CD4-positive, alpha-beta memory T cell (primary cell): ENCODE results near the gene IQSEC3. TPM values are rescaled to one million over a fixed set of nuclear protein-coding genes. Genes with fewer than 3 reads are reported as not detected.

ENCODE experiments used
- CTCF ChIA-PET: fragments of 350-600 bp; sonication (Branson Sonifier 250); formaldehyde crosslinking; loops from one replicate; lab custom pipeline; 2021; ENCODE audit warnings: inconsistent platforms; ENCODE audit not compliant: partially characterized antibody; lab: Charles Lee
- POLR2A ChIA-PET: fragments of 350-600 bp; sonication (Branson Sonifier 250); formaldehyde crosslinking; loops from one replicate; lab custom pipeline; 2021; ENCODE audit not compliant: partially characterized antibody; lab: Charles Lee
- DNase-seq, 5 donors: peaks; one replicate each; pipeline versions ENCODE4 v3.0.0 to v3.0.0-alpha.2; 2020 to 2022; ENCODE audit warnings: mixed read lengths in 1 of 5
- H3K27ac ChIP-seq: one replicate; pipeline ENCODE4 v1.7.0; 2013; ENCODE audit warnings: low read depth, low read length
- H3K27me3 ChIP-seq: 2 replicates; pipeline ENCODE4 v1.7.0; 2013; ENCODE audit warnings: mild to moderate bottlenecking, low read length, moderate library complexity; ENCODE audit not compliant: insufficient read depth
- H3K36me3 ChIP-seq: 2 replicates; pipeline ENCODE4 v1.7.0; 2013; ENCODE audit warnings: mild to moderate bottlenecking, low read length, moderate library complexity; ENCODE audit not compliant: insufficient read depth
- H3K4me1 ChIP-seq: 2 replicates; pipeline ENCODE4 v1.7.0; 2013; ENCODE audit warnings: mild to moderate bottlenecking, low read length, moderate library complexity; ENCODE audit not compliant: insufficient read depth
- H3K4me3 ChIP-seq, 2 donors: one replicate each; pipeline ENCODE4 v1.7.0; 2013; ENCODE audit warnings: low read length in 2 of 2, mild to moderate bottlenecking in 1 of 2
- H3K9me3 ChIP-seq, 2 donors: one replicate each; pipeline ENCODE4 v1.7.0; 2013; ENCODE audit warnings: low read length in 2 of 2, control low read depth in 1 of 2; ENCODE audit not compliant: control insufficient read depth in 1 of 2
- H3K27ac Mint-ChIP-seq, 7 donors: one replicate each; pipeline ENCODE4 v1.8.0; 2020 to 2021; ENCODE audit warnings: mixed read lengths in 7 of 7, mild to moderate bottlenecking in 6 of 7, inconsistent platforms in 3 of 7, moderate library complexity in 3 of 7
- H3K27me3 Mint-ChIP-seq, 2 donors: one replicate each; pipeline ENCODE4 v1.8.0; 2020 to 2021; ENCODE audit warnings: mixed read lengths in 2 of 2
- H3K36me3 Mint-ChIP-seq, 2 donors: one replicate each; pipeline ENCODE4 v1.8.0; 2020 to 2021; ENCODE audit warnings: mixed read lengths in 2 of 2, inconsistent platforms in 1 of 2, mild to moderate bottlenecking in 1 of 2
- H3K4me1 Mint-ChIP-seq, 4 donors: one replicate each; pipeline ENCODE4 v1.8.0; 2020 to 2021; ENCODE audit warnings: mixed read lengths in 4 of 4, mild to moderate bottlenecking in 1 of 4
- H3K4me3 Mint-ChIP-seq, 8 donors: one replicate each; pipeline ENCODE4 v1.8.0; 2020 to 2021; ENCODE audit warnings: mixed read lengths in 8 of 8, mild to moderate bottlenecking in 7 of 8, moderate library complexity in 6 of 8, inconsistent platforms in 3 of 8
- H3K9me3 Mint-ChIP-seq, 8 donors: one replicate each; pipeline ENCODE4 v1.8.0; 2020 to 2021; ENCODE audit warnings: mixed read lengths in 8 of 8, mild to moderate bottlenecking in 5 of 8, inconsistent platforms in 3 of 8, moderate library complexity in 1 of 8
- intact Hi-C: fragments of 100-400 bp; cut with micrococcal nuclease; formaldehyde crosslinking; loops from one replicate; pipeline ENCODE4 v1.15.1; 2023
- polyA plus RNA-seq, 2 donors: library from polyadenylated mRNA; unstranded; fragments of 300-500 nt; fragmentation: Illumina TruSeq; gene quantifications; one replicate each; pipeline ENCODE4 v1.2.3, GENCODE V29; 2021
- total RNA-seq, 2 experiments: library from RNA; stranded (reverse); gene quantifications; one replicate each; pipeline ENCODE4 v1.2.3, GENCODE V29; 2021

IQSEC3 gene
- total and polyA plus RNA-seq, 4 experiments from 2014 or later = 0.84 to 0.91 TPM; not detected in 2

DNA sequence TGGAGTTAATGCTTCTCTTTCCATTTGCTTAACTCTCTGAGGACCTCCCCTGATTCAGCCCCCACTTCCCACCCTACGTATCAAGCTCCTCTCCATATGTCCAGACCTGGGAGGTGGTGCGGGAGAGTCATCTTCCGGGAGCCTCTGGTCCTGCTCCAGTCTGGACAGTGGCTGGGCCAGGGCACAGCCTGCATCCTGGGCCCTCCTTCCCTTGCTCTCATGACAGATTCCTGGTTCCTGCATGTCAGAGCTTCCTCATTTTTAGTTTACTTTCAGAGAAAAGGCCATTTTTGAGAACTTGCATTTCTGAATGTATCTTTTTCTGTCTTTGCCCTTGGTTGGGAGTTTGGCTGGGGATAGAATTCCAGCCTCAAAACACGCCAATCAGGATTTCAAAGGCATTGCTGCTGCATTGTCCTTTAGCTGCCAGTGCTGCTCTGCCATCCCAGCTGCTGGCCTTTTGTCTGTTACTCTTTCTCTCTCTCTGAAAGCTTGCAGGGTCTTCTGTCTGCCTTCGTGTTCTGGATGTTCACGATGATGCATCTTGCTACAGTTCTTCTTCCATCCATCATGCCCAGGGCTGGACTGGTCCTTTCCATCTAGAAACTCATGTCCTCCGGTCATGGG is 92.7 kb downstream of the IQSEC3 start:
- Mint-ChIP-seq H3K27ac (no peak overlapping the region), H3K4me1 (peaks cover 0 to 2% (median 0%) of the 10 kb centered on the region in 4 donors), H3K36me3 (no peaks in the 10 kb centered on the region), H3K27me3 (peaks cover 0 to 2% of the 10 kb centered on the region in 2 donors), H3K4me3 (no peak overlapping the region), H3K9me3 (no peaks in the 10 kb centered on the region)
- Histone ChIP-seq H3K27me3 (no peaks in the 10 kb centered on the region), H3K4me3 (no peak overlapping the region), H3K36me3 (no peaks in the 10 kb centered on the region), H3K4me1 (no peaks in the 10 kb centered on the region), H3K27ac (no peak overlapping the region), H3K9me3 (no peaks in the 10 kb centered on the region)
- POLR2A ChIA-PET = no interaction called here
- DNase-seq = no peak
- intact Hi-C loops = no loop called here
- CTCF ChIA-PET = no interaction called here

DNA sequence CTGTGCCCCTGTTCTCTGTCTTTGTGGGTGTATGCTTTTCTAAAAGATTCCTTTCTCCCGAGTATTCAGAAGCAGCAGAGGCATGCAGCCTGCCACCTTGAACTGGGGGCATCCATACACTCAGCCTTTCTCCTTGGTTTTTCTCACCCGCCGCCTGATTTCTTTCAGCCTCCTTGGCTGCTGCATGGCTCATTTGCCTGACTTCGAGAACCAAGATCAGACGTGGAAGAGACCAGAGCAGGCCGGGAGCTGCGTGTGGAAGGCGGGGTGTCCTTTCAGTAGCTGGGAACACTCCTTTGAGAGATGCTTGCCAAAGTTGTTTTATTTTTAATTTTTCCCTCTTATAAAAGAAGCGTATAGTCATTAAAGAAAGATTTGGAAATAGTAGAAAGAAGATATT is 94.3 kb downstream of the IQSEC3 start:
- CTCF ChIA-PET = no interaction called here
- peaks cover 0 to 2% (median 0%) of the 10 kb centered on the region in 4 donors for H3K4me1 Mint-ChIP-seq

DNA sequence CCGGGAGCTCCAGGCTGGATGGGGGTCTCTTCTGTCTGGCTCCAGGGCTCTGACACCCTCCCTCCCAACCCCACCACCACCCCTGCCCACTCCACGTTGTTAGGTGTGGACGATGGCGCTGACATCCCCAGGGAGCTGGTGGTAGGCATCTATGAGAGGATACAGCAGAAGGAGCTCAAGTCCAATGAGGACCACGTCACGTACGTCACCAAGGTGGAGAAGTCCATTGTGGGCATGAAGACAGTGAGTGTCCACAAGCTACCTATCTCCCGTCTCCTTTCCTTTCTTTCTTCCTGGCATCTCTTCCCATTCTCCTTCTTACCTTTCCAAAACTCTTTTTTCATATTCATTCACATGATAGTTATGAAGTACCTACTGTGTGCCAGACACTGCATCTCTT is 95.3 kb downstream of the IQSEC3 start:
- H3K4me3 Mint-ChIP-seq = no peak overlapping the region
- no peak for DNase-seq
- H3K27me3 ChIP-seq = no peaks in the 10 kb centered on the region
- peak overlapping the region in 1 of 7 donors; percentile 48 for H3K27ac Mint-ChIP-seq
- H3K36me3 ChIP-seq = no peaks in the 10 kb centered on the region
- H3K9me3 ChIP-seq = no peaks in the 10 kb centered on the region
- H3K36me3 Mint-ChIP-seq = no peaks in the 10 kb centered on the region
- H3K27ac ChIP-seq = no peak overlapping the region
- no peak overlapping the region for H3K4me3 ChIP-seq
- no peaks in the 10 kb centered on the region for H3K9me3 Mint-ChIP-seq
- intact Hi-C loops = no loop called here
- POLR2A ChIA-PET = no interaction called here
- CTCF ChIA-PET = no interaction called here
- peaks cover 0 to 2% of the 10 kb centered on the region in 2 donors for H3K27me3 Mint-ChIP-seq
- H3K4me1 ChIP-seq = no peaks in the 10 kb centered on the region
- peaks cover 0 to 2% (median 0%) of the 10 kb centered on the region in 4 donors for H3K4me1 Mint-ChIP-seq

More for the DNA sequence above, 94.3 kb downstream of the IQSEC3 start:
- no peak for DNase-seq
- Mint-ChIP-seq H3K9me3 (no peaks in the 10 kb centered on the region), H3K36me3 (no peaks in the 10 kb centered on the region), H3K27ac (peak overlapping the region in 1 of 7 donors; percentile 30), H3K4me3 (no peak overlapping the region), H3K27me3 (peaks cover 0 to 2% of the 10 kb centered on the region in 2 donors)
- no peaks in the 10 kb centered on the region for H3K4me1 ChIP-seq
- no peaks in the 10 kb centered on the region for H3K9me3 ChIP-seq
- no peaks in the 10 kb centered on the region for H3K27me3 ChIP-seq
- intact Hi-C loops = no loop called here
- POLR2A ChIA-PET = no interaction called here
- no peak overlapping the region for H3K4me3 ChIP-seq
- H3K27ac ChIP-seq = no peak overlapping the region
- H3K36me3 ChIP-seq = no peaks in the 10 kb centered on the region

DNA sequence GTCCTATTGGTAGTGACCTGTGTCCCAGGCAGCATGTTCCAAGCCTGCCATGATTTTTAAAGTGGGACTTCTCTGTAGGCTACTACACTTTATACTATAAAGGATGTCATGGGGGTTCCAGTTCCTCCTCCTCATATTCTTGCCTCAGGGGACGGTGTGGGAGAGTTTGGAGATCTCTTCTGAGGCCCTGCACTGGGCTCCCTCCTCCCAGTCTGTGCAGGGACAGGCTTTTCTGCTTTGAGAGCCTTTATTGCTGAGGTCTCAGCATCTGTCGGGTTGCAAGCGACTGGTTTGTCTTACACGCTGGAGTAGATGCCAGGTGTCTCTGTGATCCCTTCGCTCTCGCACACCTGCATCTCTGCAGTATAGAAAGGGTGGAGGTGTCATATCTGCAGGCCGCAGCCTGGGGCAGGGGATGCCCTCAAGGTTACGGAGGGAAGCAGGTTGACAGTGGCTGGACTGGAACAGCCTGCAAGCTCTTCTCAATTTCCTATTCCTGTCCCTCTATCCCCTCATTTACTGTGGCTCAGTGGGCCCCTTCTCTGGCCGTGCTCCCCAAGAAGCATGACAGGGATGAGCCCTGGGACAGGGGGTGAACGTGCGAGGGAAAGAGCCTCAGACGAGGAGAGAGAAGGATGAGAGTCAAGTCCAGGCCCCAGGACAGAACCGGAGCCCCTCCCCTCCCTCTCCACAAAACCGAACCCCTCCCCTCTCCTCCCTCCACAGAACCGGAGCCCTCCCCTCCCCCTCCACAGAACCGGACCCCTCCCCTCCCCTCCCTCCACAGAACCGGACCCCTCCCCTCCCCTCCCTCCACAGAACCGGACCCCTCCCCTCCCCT is 96.1 kb downstream of the IQSEC3 start:
- H3K27me3 Mint-ChIP-seq = peaks cover 0 to 5% of the 10 kb centered on the region in 2 donors
- H3K27ac Mint-ChIP-seq = no peak overlapping the region
- Histone ChIP-seq H3K27me3 (no peaks in the 10 kb centered on the region), H3K4me1 (no peaks in the 10 kb centered on the region), H3K4me3 (no peak overlapping the region), H3K27ac (no peak overlapping the region), H3K9me3 (no peaks in the 10 kb centered on the region), H3K36me3 (no peaks in the 10 kb centered on the region)
- intact Hi-C loops = no loop called here
- no peak for DNase-seq
- H3K4me3 Mint-ChIP-seq = no peak overlapping the region
- H3K4me1 Mint-ChIP-seq = peaks cover 0 to 2% (median 0%) of the 10 kb centered on the region in 4 donors
- POLR2A ChIA-PET = no interaction called here
- H3K9me3 Mint-ChIP-seq = no peaks in the 10 kb centered on the region
- H3K36me3 Mint-ChIP-seq = no peaks in the 10 kb centered on the region
- CTCF ChIA-PET = no interaction called here

DNA sequence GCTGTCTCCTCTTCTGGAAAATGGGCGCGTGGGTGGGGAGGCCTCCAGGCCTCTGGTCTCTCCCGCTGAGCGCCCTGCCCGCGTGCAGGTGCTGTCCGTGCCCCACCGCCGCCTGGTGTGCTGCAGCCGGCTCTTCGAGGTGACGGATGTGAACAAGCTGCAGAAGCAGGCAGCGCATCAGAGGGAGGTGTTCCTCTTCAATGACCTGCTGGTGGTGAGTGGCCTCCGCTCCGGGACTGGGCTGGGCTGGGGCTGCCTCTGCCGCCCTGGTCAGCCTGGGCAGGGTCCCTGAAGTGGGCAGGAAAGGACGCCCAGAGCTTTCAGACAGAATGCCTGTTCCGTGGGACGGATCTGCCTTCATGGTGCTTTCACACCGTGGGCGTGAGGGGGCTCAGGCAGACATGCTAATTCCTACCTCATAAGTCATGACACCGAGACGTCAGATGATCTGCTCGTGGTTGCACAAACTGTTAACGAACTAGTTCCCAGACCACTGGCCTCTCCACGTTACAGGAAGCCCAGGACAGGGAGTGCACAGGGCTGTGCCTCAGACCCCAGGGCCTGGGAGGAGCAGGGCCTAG is 96.9 kb downstream of the IQSEC3 start:
- POLR2A ChIA-PET = no interaction called here
- peaks cover 0 to 6% of the 10 kb centered on the region in 2 donors for H3K27me3 Mint-ChIP-seq

DNA sequence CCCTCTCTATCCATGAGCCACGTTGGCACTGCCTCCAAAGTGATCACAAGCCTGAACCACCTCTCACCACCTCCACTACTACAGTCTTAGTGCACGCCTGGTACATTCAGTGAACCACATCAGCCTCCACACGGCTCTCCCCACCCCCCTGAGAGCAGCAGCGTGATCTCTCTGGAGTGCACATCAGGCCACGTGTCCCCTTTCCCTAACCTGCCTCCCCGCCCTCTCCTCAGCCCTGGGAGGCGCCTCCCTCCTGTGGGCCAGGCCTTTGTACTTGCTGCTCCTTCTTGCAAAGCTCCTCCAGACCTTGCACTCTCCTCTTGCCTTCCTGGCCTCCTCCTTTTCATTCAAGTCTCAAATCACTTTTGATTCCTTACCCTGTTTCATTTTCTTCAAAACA is 97.6 kb downstream of the IQSEC3 start:
- no peak for DNase-seq
- Mint-ChIP-seq H3K4me3 (no peak overlapping the region), H3K4me1 (peaks cover 0 to 10% (median 3%) of the 10 kb centered on the region in 4 donors), H3K27me3 (peaks cover 0 to 9% of the 10 kb centered on the region in 2 donors), H3K9me3 (no peaks in the 10 kb centered on the region), H3K36me3 (no peaks in the 10 kb centered on the region), H3K27ac (no peak overlapping the region)
- Histone ChIP-seq H3K4me3 (no peak overlapping the region), H3K9me3 (no peaks in the 10 kb centered on the region), H3K36me3 (no peaks in the 10 kb centered on the region), H3K4me1 (no peaks in the 10 kb centered on the region), H3K27ac (no peak overlapping the region), H3K27me3 (no peaks in the 10 kb centered on the region)
- POLR2A ChIA-PET = no interaction called here
- CTCF ChIA-PET = no interaction called here
- intact Hi-C loops = no loop called here

More for the DNA sequence above, 96.9 kb downstream of the IQSEC3 start:
- H3K4me3 Mint-ChIP-seq = no peak overlapping the region
- no peak for DNase-seq
- no peaks in the 10 kb centered on the region for H3K9me3 ChIP-seq
- H3K27me3 ChIP-seq = no peaks in the 10 kb centered on the region
- intact Hi-C loops = no loop called here
- peaks cover 0 to 4% (median under 1%) of the 10 kb centered on the region in 4 donors for H3K4me1 Mint-ChIP-seq
- CTCF ChIA-PET = no interaction called here
- no peaks in the 10 kb centered on the region for H3K4me1 ChIP-seq
- no peaks in the 10 kb centered on the region for H3K9me3 Mint-ChIP-seq
- H3K4me3 ChIP-seq = no peak overlapping the region
- no peaks in the 10 kb centered on the region for H3K36me3 ChIP-seq
- H3K27ac Mint-ChIP-seq = no peak overlapping the region
- H3K27ac ChIP-seq = no peak overlapping the region
- H3K36me3 Mint-ChIP-seq = no peaks in the 10 kb centered on the region

DNA sequence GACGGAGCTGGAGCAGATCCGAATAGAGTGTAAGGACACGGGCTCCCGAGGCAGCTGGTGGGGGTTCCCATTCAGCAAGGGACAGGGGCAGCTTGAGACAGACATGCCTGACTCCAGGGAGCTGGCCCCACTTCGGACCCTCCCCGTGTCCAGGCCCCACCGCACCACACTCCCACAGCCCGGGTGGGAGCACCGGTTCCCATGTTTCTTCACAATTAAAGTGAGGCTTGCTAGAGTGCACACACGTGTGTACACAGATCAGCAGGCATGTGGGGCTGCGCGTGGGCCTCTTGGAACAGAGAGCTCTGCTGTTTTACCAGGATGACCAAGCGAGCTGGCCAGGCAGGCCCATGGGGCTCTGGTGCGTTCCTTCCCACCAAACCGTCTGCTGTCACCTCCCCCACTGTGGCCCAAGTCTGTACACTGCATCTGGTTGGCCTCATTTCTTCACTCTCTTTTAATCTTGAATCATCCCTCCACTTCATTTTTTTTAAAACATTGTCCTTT is 99.3 kb downstream of the IQSEC3 start:
- Mint-ChIP-seq H3K27me3 (peaks cover 0 to 12% of the 10 kb centered on the region in 2 donors), H3K4me3 (no peak overlapping the region), H3K36me3 (no peaks in the 10 kb centered on the region), H3K9me3 (no peaks in the 10 kb centered on the region), H3K4me1 (peaks cover 0 to 16% (median 5%) of the 10 kb centered on the region in 4 donors), H3K27ac (no peak overlapping the region)
- Histone ChIP-seq H3K27ac (no peak overlapping the region), H3K9me3 (no peaks in the 10 kb centered on the region), H3K27me3 (no peaks in the 10 kb centered on the region), H3K4me3 (no peak overlapping the region), H3K36me3 (no peaks in the 10 kb centered on the region), H3K4me1 (no peaks in the 10 kb centered on the region)
- DNase-seq = no peak
- CTCF ChIA-PET = no interaction called here
- POLR2A ChIA-PET = no interaction called here
- intact Hi-C loops = no loop called here
